K562 (cell line): ENCODE results near the gene TRIM62. TPM values are rescaled to one million over a fixed set of nuclear protein-coding genes. Genes with fewer than 3 reads are reported as not detected.

ENCODE experiments used
- ELF4 ChIP-seq: fragments of 450-650 bp; formaldehyde crosslinking; IDR thresholded peaks from 2 replicates; pipeline ENCODE4 v1.4.0; 2022; ENCODE audit warnings: missing genetic modification characterization
- GMEB1 ChIP-seq: fragments of 250-450 bp; sonication (Bioruptor Pico); IDR thresholded peaks from 2 replicates; pipeline ENCODE4 v1.4.0; 2020; ENCODE audit warnings: mild to moderate bottlenecking
- HINFP ChIP-seq: fragments of 450-650 bp; conservative IDR thresholded peaks from 2 replicates; pipeline ENCODE4 v1.6.1; 2016; ENCODE audit warnings: missing genetic modification characterization, low read depth, mild to moderate bottlenecking, control low read depth, missing compliant biosample characterization
- MAX ChIP-seq: sonication (generic); formaldehyde crosslinking; IDR thresholded peaks from 2 replicates; pipeline ENCODE4 v1.9.0; 2022; ENCODE audit warnings: mild to moderate bottlenecking, missing genetic modification reagents
- NELFE ChIP-seq: IDR thresholded peaks from 2 replicates; pipeline ENCODE4 v1.6.1; 2011; ENCODE audit warnings: mild to moderate bottlenecking; ENCODE audit not compliant: insufficient read depth, insufficient read length
- TCF3 ChIP-seq: sonication (generic); formaldehyde crosslinking; IDR thresholded peaks from 2 replicates; pipeline ENCODE4 v1.4.0; 2020; ENCODE audit warnings: mild to moderate bottlenecking, missing genetic modification reagents
- ZNF232 ChIP-seq: sonication (generic); formaldehyde crosslinking; IDR thresholded peaks from 2 replicates; pipeline ENCODE4 v1.8.0; 2022; ENCODE audit warnings: mild to moderate bottlenecking, missing genetic modification reagents
- ZNF280B ChIP-seq: fragments of 250-450 bp; sonication (Bioruptor Pico); IDR thresholded peaks from 2 replicates; pipeline ENCODE4 v1.5.1; 2021; ENCODE audit warnings: mild to moderate bottlenecking
- ZNF407 ChIP-seq: fragments of 450-650 bp; IDR thresholded peaks from 2 replicates; pipeline ENCODE4 v1.6.1; 2016; ENCODE audit warnings: low read depth
- polyA plus RNA-seq, 8 experiments: library from polyadenylated mRNA; depleted of rRNA in 4 of 8; stranded (reverse) in 5 of 8; unstranded in 3 of 8; fragments of >200 nt; fragmentation: Nextera tagmentation in 2 of 8; fragmentation: Illumina TruSeq in 1 of 8; extraction: Ambion mirVana in 2 of 8; extraction: Trizol in 1 of 8; gene quantifications; 2 replicates each; pipeline versions ENCODE4 v1.2.1 to v1.2.3, GENCODE V29; 2011 to 2014; ENCODE audit warnings: inconsistent platforms in 1 of 8, missing spikeins in 1 of 8
- total RNA-seq, 7 experiments: library from RNA; depleted of rRNA in 6 of 7; stranded (reverse); fragments of >200 nt in 6 of 7; fragmentation: Illumina TruSeq in 2 of 7; extraction: Trizol in 2 of 7; gene quantifications; 2 replicates each; pipeline versions ENCODE4 v1.2.1 to v1.2.3, GENCODE V29; 2011 to 2021; ENCODE audit warnings: low replicate concordance in 1 of 7

The TRIM62 gene
- total and polyA plus RNA-seq, 9 of the 15 experiments (the other 6 are each of a cell fraction or from before 2014, with no cell fraction given) = 0.18 to 2.3 (median 0.52) TPM

GRCh38 chr1:33231166-33231565, 49.3 kb upstream of the TRIM62 start (continued):
- no peak for TF ChIP-seq ZNF407
- TF ChIP-seq ZNF232 (CRISPR knock-in tag) = no peak
- no peak for TF ChIP-seq GMEB1
- TF ChIP-seq NELFE = no peak
- no peak for TF ChIP-seq TCF3 (CRISPR knock-in tag)
- no peak for TF ChIP-seq ELF4
- no peak for TF ChIP-seq ZNF280B (CRISPR knock-in tag)
- TF ChIP-seq MAX = no peak
- TF ChIP-seq HINFP (tag) = no peak
